GM19099 (cell line): ENCODE data around the gene CSRP1.

ENCODE experiments used
- POLR2A ChIP-seq: IDR thresholded peaks from 3 replicates; pipeline ENCODE4 v1.6.1; 2011; ENCODE audit warnings: low read depth; ENCODE audit not compliant: insufficient read length; ENCODE audit errors: extremely low read depth

CSRP1 gene

DNA sequence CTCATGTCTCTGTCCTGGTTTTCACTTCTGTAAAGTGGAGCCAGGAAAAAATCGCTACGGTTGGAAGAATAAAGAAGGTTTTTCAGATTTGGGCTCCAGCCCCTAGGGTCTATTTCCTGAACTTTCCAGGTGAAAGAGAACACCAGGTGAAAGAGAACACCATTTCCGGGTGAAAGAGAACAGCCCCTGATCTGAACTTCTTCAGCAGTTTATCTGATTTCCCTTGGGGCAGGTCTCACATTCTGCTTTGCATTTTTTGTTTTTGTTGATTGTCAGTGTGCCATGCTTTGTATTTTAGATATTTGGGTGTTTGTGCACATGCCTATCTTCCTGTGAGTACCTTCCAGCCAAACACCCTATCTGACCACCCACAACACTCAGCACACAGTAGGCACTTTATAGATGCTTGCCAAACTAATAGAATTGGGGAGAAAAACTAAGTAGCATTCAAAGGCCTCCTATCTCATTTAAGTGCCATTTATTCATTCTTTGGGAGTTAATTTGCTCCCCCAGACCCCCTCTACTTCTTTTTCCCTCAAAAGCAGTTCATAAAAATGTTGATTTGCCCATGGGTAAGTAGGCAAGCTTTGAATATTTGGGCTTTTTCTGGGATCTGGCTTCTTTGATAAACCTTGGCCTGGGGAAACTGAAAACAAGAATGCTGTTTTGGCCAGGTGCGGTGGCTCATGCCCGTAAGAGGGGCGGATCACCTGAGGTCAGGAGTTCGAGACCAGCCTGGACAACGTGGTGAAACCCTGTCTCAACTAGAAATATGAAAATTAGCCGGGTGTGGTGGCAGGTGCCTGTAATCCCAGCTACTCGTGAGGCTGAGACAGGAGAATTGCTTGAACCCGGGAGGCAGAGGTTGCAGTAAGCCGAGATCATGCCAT is 34.2 kb upstream of the CSRP1 start:
- TF ChIP-seq POLR2A, result no peak

- TF ChIP-seq POLR2A, result no peak
Observed at GRCh38 chr1:201539561-201540431, 32.9 kb upstream of the CSRP1 start.

GRCh38 chr1:201538612-201539551 is 32.0 kb upstream of the CSRP1 start, which contains the start of gene NAV1:
Gene NAV1 (plus strand): TSS chr1:201539127. CDS start chr1:201622885, 83,758 bp downstream.
- TF ChIP-seq POLR2A, result no peak

DNA sequence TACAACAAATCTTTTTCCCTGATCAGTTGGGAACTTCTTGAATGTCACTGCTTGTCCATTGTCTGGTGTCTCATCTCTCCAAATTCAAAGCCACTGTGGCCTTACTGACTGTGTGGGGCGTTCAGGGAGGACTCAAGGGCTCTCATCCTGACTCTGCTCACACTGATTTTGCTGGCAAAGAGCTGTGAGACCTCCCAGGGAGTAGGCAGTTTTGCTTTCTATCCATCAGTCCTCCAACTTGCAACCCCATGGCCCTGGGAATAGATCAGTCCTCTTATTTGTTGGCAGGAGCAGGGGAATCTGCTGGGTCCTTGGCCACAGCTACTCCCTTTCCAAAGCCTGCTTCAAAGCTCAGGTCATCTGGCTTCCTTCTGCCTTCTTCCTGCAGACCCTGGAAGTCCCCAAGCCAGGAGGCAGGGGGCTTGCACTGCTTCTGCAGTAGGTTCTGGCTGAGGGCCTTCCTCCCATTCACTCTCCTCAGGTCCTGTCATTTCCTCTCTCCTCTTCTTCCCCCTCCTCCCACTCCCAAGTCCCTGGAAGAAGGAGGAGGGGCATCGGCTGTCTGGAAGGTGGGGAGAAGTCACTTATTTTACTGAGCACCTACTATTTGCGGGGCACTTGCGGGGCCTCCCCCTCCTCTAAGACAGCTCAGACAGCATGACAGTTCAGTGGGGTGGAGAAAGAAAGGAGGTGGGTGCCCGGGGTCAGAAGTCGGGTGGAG is 31.1 kb upstream of the CSRP1 start:
- no peak for TF ChIP-seq POLR2A

DNA sequence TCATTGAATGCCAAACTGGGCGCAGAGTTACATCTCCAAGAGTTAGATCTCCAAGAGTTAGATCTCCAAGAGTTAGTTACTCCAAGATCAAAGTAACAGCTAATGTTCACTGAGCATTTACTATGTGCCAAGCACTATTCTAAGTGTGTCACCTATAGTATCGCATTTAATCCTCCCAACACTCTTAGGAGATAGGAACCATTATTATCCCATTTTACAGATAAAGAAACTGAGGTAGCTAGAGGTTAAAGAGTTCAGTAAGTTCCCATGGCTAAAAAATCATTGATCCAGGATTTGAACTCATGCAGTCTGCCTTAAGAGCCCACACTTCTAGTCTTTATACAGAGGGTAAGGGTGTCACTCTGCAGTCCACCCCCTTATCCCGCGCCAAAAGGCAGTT is 30.5 kb upstream of the CSRP1 start:
- TF ChIP-seq POLR2A, result no peak

- no peak for TF ChIP-seq POLR2A
Observed at GRCh38 chr1:201537028-201537427, 30.1 kb upstream of the CSRP1 start.

GRCh38 chr1:201536558-201536957 is 29.6 kb upstream of the CSRP1 start:
- no peak for TF ChIP-seq POLR2A

DNA sequence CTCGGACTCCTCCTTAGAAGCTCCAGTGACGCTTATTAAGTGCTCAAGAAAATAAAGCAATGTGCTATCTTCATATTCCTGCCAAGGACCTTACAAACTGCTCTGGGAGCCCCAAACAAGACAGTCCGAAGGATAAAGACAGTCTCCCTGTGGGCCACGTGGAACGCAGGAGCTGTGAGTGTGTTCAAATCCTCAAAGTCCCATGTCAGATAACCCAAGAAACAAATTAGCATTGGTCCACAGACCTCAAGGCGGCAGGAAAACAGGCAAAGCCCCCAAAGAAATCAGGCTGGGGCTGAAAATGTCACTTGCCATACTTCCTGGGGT is 29.0 kb upstream of the CSRP1 start:
- TF ChIP-seq POLR2A, result no peak

DNA sequence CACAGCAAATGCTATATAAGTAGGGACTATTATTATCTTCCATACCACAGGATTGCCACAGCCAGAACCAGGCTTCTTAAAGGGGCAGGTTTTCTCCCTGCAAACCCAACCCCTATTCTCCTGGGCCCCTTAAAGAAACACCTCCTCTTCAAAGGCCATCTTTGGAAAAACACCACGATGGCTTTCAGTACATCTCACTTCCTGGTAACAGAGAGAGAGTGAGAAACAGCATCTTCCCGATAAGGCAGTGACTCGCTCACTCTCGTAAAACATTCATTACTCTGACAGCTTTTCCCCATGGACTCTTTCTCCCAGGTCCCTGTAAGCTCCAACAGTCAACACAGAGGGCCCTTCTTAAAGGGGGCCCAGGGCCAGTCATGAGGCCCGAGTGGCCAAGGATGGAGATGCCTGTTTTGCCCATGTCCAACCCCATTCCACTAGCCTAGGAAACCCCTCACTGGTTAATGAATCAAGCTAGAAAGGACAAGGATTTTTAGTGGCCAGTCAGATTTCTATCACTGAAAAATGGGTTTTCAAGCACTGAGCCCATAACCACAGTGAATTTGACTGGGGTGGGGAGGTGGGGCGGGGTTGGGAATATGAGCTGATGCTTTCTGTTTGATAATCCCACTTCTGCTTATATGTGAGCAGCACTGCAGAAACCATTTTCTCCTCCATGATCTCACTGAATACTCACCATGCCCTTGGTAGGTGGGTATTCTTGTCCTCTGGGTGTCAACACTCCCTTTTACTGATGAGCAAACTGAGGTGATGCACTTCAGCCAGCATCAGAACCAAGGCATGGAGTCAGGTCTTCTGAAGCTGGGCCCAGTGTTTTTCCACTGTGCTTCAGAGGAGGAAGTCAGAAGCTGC is 28.4 kb upstream of the CSRP1 start:
- TF ChIP-seq POLR2A, result no peak

DNA sequence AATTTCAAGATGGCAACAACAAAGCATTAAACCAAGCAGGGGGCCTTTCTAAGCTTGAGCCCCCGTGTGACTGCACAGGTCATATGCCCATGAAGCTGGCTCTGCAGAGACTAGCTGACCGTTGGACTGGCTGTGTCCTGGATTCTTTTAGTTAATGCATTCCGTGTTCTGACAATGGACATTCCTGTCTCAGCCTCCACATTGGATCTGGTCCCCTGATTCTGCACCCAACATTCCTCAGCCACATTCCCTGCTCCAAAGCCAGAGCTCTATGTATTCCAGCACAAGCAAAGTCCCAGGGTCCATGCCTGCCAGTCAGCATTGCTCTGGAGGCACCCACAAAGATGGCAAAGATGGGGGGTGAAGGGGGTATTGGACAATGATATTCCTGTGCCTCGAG is 26.9 kb upstream of the CSRP1 start:
- no peak for TF ChIP-seq POLR2A

- TF ChIP-seq POLR2A, result no peak
Observed at GRCh38 chr1:201531551-201532425, 24.9 kb upstream of the CSRP1 start.

GRCh38 chr1:201530741-201531531 is 24.0 kb upstream of the CSRP1 start:
- TF ChIP-seq POLR2A, result no peak
